Erythroblast (primary cell): ENCODE results near the gene TOMM34.

ENCODE experiments used
- GATA1 ChIP-seq: IDR thresholded peaks from 2 replicates; pipeline ENCODE4 v1.6.1; 2011; ENCODE audit warnings: low read depth, mild to moderate bottlenecking, control low read depth, low read length, moderate library complexity
- POLR2A ChIP-seq: IDR thresholded peaks from 2 replicates; pipeline ENCODE4 v1.6.1; 2011; ENCODE audit warnings: mild to moderate bottlenecking, low read length

GRCh38 chr20:44938637-44939036, 21.6 kb downstream of the TOMM34 start:
- no peak for TF ChIP-seq POLR2A
- TF ChIP-seq GATA1 = no peak
